K562 (cell line): ENCODE results near the gene HSPB2. TPM values are rescaled to one million over a fixed set of nuclear protein-coding genes. Genes with fewer than 3 reads are reported as not detected.

Source experiments
- BACH1 ChIP-seq: fragments of 200-800 bp; sonication (Bioruptor generic); IDR thresholded peaks from 2 replicates; pipeline ENCODE4 v1.6.1; 2016; ENCODE audit warnings: missing genetic modification characterization, missing compliant biosample characterization
- CBFB ChIP-seq: sonication (generic); formaldehyde crosslinking; IDR thresholded peaks from 2 replicates; pipeline ENCODE4 v1.4.0; 2020; ENCODE audit warnings: mild to moderate bottlenecking, missing genetic modification reagents
- CC2D1A ChIP-seq: fragments of 450-650 bp; IDR thresholded peaks from 2 replicates; pipeline ENCODE4 v1.6.1; 2017; ENCODE audit warnings: mild to moderate bottlenecking
- CREBBP ChIP-seq: IDR thresholded peaks from one replicate; pipeline ENCODE4 v1.6.1; 2012; ENCODE audit warnings: low read depth, mild to moderate bottlenecking, control low read depth, inconsistent platforms, low read length
- E4F1 ChIP-seq: fragments of 250-450 bp; sonication (Bioruptor Pico); IDR thresholded peaks from 2 replicates; pipeline ENCODE4 v1.5.0; 2021; ENCODE audit warnings: mild to moderate bottlenecking, borderline replicate concordance
- FOXO4 ChIP-seq: fragments of 450-650 bp; formaldehyde crosslinking; IDR thresholded peaks from 2 replicates; pipeline ENCODE4 v1.4.0; 2020; ENCODE audit warnings: mild to moderate bottlenecking, moderate library complexity
- IRF2 ChIP-seq: sonication (generic); formaldehyde crosslinking; IDR thresholded peaks from 2 replicates; pipeline ENCODE4 v1.8.1; 2022; ENCODE audit warnings: mild to moderate bottlenecking, missing genetic modification reagents
- JUNB ChIP-seq: fragments of 450-650 bp; formaldehyde crosslinking; conservative IDR thresholded peaks from 2 replicates; pipeline ENCODE4 v1.4.0; 2020; ENCODE audit warnings: mild to moderate bottlenecking
- KDM4B ChIP-seq, 2 experiments: fragments of 450-650 bp in 1 of 2; sonication (generic) in 1 of 2; IDR thresholded peaks; 2 replicates each; pipeline ENCODE4 v1.6.1; 2016 to 2017; ENCODE audit warnings: borderline replicate concordance in 2 of 2, antibody characterized with exemption in 1 of 2, low read depth in 1 of 2, mild to moderate bottlenecking in 1 of 2
- LCOR ChIP-seq: sonication (generic); formaldehyde crosslinking; IDR thresholded peaks from 2 replicates; pipeline ENCODE4 v1.8.0; 2022; ENCODE audit warnings: mild to moderate bottlenecking, missing genetic modification reagents
- MAX ChIP-seq: sonication (generic); formaldehyde crosslinking; IDR thresholded peaks from 2 replicates; pipeline ENCODE4 v1.9.0; 2022; ENCODE audit warnings: mild to moderate bottlenecking, missing genetic modification reagents
- MBD2 ChIP-seq: sonication (generic); IDR thresholded peaks from 2 replicates; pipeline ENCODE4 v1.6.1; 2016; ENCODE audit warnings: low read depth, borderline replicate concordance
- PHF20 ChIP-seq: fragments of 450-650 bp; IDR thresholded peaks from 2 replicates; pipeline ENCODE4 v1.6.1; 2018; ENCODE audit not compliant: partially characterized antibody
- POLR2AphosphoS5 ChIP-seq: IDR thresholded peaks from 2 replicates; pipeline ENCODE4 v1.6.1; 2011; ENCODE audit warnings: mild to moderate bottlenecking, low read depth, low read length, moderate library complexity; ENCODE audit not compliant: control insufficient read depth, insufficient read depth
- SMAD1 ChIP-seq: fragments of 150-350 bp; IDR thresholded peaks from 2 replicates; pipeline ENCODE4 v1.6.1; 2014; ENCODE audit warnings: low read length, low read depth; ENCODE audit not compliant: partially characterized antibody
- SMARCE1 ChIP-seq: fragments of 450-650 bp; IDR thresholded peaks from 2 replicates; pipeline ENCODE4 v1.7.1; 2016; ENCODE audit warnings: mild to moderate bottlenecking
- SRSF1 ChIP-seq: fragments of 200-400 bp; formaldehyde crosslinking; IDR thresholded peaks from 2 replicates; pipeline ENCODE4 v1.6.1; 2017; ENCODE audit warnings: mild to moderate bottlenecking, low read depth, low read length, moderate library complexity
- TAF15 ChIP-seq: fragments of 200-400 bp; formaldehyde crosslinking; IDR thresholded peaks from 2 replicates; pipeline ENCODE4 v1.6.1; 2017; ENCODE audit warnings: mild to moderate bottlenecking, low read depth, low read length, moderate library complexity
- WHSC1 ChIP-seq: IDR thresholded peaks from one replicate; pipeline ENCODE4 v1.6.1; 2012; ENCODE audit warnings: low read length, control low read depth, inconsistent platforms
- ZNF274 ChIP-seq: IDR thresholded peaks from 2 replicates; pipeline ENCODE4 v1.6.1; 2011; ENCODE audit warnings: low read depth, mild to moderate bottlenecking, low read length, moderate library complexity, borderline replicate concordance
- ZNF76 ChIP-seq: fragments of 250-450 bp; sonication (Bioruptor Pico); IDR thresholded peaks from 2 replicates; pipeline ENCODE4 v1.4.0; 2020; ENCODE audit warnings: mild to moderate bottlenecking, moderate library complexity, borderline replicate concordance
- ZSCAN29 ChIP-seq: fragments of 450-650 bp; IDR thresholded peaks from 2 replicates; pipeline ENCODE4 v1.6.1; 2017
- polyA plus RNA-seq, 8 experiments: library from polyadenylated mRNA; depleted of rRNA in 4 of 8; stranded (reverse) in 5 of 8; unstranded in 3 of 8; fragments of >200 nt; fragmentation: Nextera tagmentation in 2 of 8; fragmentation: Illumina TruSeq in 1 of 8; extraction: Ambion mirVana in 2 of 8; extraction: Trizol in 1 of 8; gene quantifications; 2 replicates each; pipeline versions ENCODE4 v1.2.1 to v1.2.3, GENCODE V29; 2011 to 2014; ENCODE audit warnings: inconsistent platforms in 1 of 8, missing spikeins in 1 of 8
- total RNA-seq, 7 experiments: library from RNA; depleted of rRNA in 6 of 7; stranded (reverse); fragments of >200 nt in 6 of 7; fragmentation: Illumina TruSeq in 2 of 7; extraction: Trizol in 2 of 7; gene quantifications; 2 replicates each; pipeline versions ENCODE4 v1.2.1 to v1.2.3, GENCODE V29; 2011 to 2021; ENCODE audit warnings: low replicate concordance in 1 of 7

HSPB2 gene
- total and polyA plus RNA-seq, 9 of the 15 experiments (the other 6 are each of a cell fraction or from before 2014, with no cell fraction given) = 0.06 to 0.35 (median 0.11) TPM; not detected in 5

- no peak for TF ChIP-seq FOXO4 (CRISPR knock-in tag)
- peak; percentile 87 for TF ChIP-seq SMARCE1
- no peak for TF ChIP-seq BACH1 (tag)
- no peak for TF ChIP-seq MAX (CRISPR knock-in tag)
- no peak for TF ChIP-seq CREBBP
- TF ChIP-seq SRSF1 = no peak
- no peak for TF ChIP-seq TAF15
- no peak for TF ChIP-seq WHSC1
- no peak for TF ChIP-seq MBD2
- no peak for TF ChIP-seq ZNF274
- 0 out of 2 replicates have a peak, but pooled peaks have one; percentile 47 for TF ChIP-seq LCOR
- no peak for TF ChIP-seq JUNB
- TF ChIP-seq PHF20 = no peak
- no peak for TF ChIP-seq ZNF76 (CRISPR knock-in tag)
- no peak for TF ChIP-seq CBFB (CRISPR knock-in tag)
- no peak; the same call in 1 of the 2 replicates for TF ChIP-seq CC2D1A
- TF ChIP-seq IRF2 (CRISPR knock-in tag) = no peak
- peak; percentile 81 for TF ChIP-seq POLR2AphosphoS5
- TF ChIP-seq KDM4B (IDR thresholded peaks at IDR 0.05; ENCODE audit: borderline replicate concordance in 2 of 2, low read depth in 1 of 2) = no peak
- TF ChIP-seq ZSCAN29 = no peak
- TF ChIP-seq E4F1 (CRISPR knock-in tag) = no peak
- no peak for TF ChIP-seq SMAD1
Observed at GRCh38 chr11:111910676-111911562, 1.6 kb upstream of the HSPB2 start (continued).
